Fibroblast of villous mesenchyme (primary cell): Measurements from ENCODE around the gene ADGRG6. TPM values are rescaled to one million over a fixed set of nuclear protein-coding genes. Genes with fewer than 3 reads are reported as not detected.

Experiments
- DNase-seq: peaks from one replicate; pipeline ENCODE4 v3.0.0-alpha.2; 2010; ENCODE audit warnings: low read depth
- H3K4me3 ChIP-seq: 2 replicates; pipeline ENCODE4 v1.5.1; 2011; ENCODE audit warnings: low read depth, mild to moderate bottlenecking, low read length
- total RNA-seq: library from RNA; depleted of rRNA; stranded (reverse); fragments of >200 nt; gene quantifications from 2 replicates; pipeline ENCODE4 v1.2.3, GENCODE V29; 2012
- TF ChIP-seq, protein P1 (sequence below): IDR thresholded peaks from 2 replicates; pipeline ENCODE4 v1.5.1; 2012; ENCODE audit warnings: low read depth, mild to moderate bottlenecking, low read length; ENCODE audit not compliant: insufficient read depth

Gene ADGRG6
- total RNA-seq, 1 donor, result 153 TPM

DNA sequence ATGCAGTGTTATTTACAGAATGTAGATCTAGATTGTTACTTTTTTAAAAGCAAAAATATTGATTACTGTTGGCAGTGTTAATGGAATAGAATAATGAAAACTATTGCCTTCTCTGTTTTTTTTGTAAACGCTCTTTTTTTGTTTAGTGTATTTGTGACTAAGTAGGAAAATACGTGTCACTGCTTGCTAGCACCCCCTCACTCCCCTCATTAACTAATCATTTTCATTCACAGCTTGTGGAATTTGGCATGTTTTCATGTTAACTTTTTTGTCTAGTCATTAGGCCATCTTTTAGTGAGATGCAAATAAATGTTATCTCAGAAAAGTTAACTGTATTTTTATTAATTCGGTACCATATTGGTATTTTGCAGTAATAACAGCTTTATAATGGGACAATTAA, 29.8 kb downstream of the ADGRG6 start:
- DNase-seq, result no peak
- TF ChIP-seq, protein P1, sequence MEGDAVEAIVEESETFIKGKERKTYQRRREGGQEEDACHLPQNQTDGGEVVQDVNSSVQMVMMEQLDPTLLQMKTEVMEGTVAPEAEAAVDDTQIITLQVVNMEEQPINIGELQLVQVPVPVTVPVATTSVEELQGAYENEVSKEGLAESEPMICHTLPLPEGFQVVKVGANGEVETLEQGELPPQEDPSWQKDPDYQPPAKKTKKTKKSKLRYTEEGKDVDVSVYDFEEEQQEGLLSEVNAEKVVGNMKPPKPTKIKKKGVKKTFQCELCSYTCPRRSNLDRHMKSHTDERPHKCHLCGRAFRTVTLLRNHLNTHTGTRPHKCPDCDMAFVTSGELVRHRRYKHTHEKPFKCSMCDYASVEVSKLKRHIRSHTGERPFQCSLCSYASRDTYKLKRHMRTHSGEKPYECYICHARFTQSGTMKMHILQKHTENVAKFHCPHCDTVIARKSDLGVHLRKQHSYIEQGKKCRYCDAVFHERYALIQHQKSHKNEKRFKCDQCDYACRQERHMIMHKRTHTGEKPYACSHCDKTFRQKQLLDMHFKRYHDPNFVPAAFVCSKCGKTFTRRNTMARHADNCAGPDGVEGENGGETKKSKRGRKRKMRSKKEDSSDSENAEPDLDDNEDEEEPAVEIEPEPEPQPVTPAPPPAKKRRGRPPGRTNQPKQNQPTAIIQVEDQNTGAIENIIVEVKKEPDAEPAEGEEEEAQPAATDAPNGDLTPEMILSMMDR, result no peak
- H3K4me3 ChIP-seq, result no peak overlapping the region

DNA sequence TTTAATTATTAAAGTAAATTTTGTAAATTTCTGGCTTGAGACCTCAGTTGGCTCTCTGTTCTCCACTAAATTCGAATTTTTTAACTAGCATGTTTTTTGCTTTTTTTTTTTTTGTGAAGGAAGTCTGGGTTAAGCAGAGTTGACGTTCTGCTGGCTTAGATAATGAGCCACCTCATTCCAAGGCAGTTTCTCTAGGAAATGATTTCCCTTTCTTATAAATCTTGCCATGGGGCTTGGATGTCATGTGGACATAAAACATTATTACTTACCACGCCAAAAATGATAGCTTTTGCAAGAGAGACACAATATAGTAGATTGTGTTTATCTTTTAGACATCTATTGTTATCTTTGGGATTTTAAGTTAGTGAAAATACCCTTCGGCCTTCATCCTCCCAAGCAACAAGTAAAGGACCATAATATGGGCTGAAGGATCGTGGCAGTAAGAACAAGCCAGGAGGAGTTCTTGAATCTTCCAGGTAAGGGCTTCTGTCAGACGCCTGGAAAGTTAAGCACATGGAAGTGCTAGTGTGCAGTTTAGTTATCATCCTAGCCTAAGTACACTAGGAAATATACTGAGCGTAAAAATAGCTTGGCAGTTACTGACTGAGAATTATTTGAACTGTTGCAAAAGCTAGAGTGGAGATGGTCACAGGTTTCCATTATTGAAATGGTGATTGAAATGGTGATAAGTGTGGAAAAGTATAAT, 30.7 kb downstream of the ADGRG6 start:
- H3K4me3 ChIP-seq, result no peak overlapping the region
- no peak for DNase-seq
- TF ChIP-seq, protein P1, result no peak

DNA sequence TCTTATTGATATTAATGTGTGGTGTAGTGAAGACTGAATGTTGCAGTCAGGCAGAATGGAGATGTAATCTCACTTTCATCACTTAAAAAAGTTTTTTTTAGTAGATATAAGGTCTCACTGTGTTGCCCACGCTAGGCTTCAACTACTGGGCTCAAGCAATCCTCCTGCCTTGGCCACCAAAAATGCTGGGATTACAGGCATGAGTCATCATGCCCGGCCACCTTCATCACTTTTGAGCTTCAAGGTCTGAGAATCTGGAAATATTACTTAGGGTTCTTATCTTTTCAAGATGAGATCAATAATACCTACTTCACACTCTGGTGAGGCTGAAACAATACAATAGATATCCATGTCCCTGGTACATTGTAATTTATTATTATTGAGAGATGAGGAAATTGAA, 31.6 kb downstream of the ADGRG6 start:
- TF ChIP-seq, protein P1, result no peak
- H3K4me3 ChIP-seq, result no peak overlapping the region
- no peak for DNase-seq

DNA sequence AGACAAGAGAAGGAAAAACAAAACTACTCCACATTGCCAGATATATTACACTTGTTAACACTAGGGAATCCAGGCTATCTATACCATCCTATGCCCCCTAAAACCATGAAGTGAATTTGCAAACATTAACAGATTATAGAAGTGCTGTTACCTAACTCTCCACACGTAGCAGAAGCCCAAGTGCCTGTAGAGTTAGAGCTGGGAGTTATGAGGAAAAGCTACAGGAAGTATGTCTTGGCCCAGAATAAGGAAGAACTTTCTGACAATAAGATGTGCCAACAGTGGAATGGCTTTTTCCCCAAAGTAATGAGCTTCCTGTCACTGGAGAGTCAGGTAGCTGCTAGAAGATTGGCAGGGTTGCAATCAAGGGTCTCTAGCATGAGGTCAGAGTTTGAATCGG, 32.5 kb downstream of the ADGRG6 start:
- TF ChIP-seq, protein P1, result no peak
- H3K4me3 ChIP-seq, result no peak overlapping the region
- DNase-seq, result no peak

DNA sequence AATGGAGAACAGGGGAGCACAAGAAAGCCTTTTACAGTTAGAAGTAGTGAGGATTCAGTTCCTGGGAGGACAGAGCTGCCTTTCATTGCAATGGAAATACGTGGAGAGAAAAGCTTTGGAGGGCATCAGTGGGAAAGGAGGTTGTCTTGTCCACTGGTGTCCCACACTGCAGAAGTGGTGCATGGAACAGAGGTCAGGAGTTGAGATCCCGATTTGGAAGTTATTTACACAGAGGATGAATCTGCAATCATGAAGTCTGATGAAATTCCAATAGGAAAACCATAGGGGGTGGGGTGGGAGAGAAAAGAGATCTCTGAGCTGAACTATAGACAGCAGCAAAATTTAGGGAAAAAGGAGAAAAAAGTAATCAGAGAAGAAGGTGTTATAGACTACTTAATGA, 33.6 kb downstream of the ADGRG6 start:
- no peak for DNase-seq
- TF ChIP-seq, protein P1, result no peak
- no peak overlapping the region for H3K4me3 ChIP-seq

DNA sequence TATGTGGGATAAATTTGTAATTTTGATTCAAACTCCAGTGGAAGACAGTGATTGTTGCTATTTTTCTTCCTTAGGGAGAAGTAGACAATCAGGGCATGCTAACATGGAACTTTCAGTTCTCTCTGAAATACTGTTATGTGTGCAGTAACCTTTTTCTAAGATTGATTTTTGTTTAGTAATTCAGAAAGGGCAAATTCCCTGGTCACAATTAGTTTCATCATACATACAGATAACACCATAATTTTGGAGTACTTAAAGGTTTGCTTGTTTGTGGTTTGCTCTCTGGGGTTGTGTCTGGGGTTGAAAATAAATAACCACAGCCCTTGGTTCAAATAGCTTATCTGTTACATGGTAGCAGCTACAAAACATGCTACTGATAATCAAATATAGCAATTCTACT, 34.4 kb downstream of the ADGRG6 start:
- no peak for DNase-seq
- TF ChIP-seq, protein P1, result no peak

DNA sequence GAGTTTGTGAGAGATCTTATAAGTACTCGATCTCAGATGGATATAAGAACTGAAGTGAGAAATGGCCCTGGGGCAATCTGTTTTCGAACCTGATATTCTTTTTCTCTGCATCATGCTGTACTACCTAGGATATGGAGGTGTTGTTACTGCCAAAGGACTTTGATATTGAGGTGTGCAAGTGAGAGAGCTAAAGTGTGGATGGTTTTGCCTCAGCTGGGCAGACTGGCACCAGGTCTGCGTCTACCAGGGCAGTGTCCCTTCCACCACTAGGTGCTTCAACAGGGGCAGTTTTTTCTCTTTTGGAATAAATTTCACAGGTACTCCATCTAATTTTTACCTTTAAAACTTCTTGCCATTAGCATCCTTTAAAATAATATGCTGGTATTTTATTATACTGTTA, 35.0 kb downstream of the ADGRG6 start:
- TF ChIP-seq, protein P1, result no peak
- no peak for DNase-seq
- no peak overlapping the region for H3K4me3 ChIP-seq

More for the DNA sequence above, 34.4 kb downstream of the ADGRG6 start:
- H3K4me3 ChIP-seq, result no peak overlapping the region
